ENCODE results near the gene SIGLEC6. TPM values are rescaled to one million over a fixed set of nuclear protein-coding genes. Genes with fewer than 3 reads are reported as not detected.

Gene SIGLEC6
- total RNA-seq, 1 experiment from 2014 or later: 0.37 TPM

DNA sequence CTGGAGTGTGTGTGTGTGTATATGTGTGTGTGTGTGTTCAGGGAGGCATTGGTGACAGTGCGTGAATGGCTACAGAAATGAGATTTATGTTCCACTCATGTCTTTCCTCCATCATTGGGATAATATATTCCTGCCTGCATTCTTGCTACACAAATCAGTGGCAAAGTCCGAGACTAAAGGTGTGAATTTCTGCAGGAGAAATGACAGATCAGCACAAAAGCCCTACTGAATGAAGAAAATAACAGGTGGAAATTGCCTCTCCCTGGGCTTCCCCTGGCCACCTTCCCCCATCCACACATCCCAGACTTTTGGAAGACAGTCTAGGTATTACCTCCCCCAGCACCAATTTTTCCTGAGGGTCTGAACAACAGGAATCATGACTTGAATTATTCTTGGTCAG is 10.1 kb downstream of the SIGLEC6 start (continued):
- TF ChIP-seq ZNF219 (CRISPR knock-in tag; IDR thresholded peaks at IDR 0.05; ENCODE audit: borderline replicate concordance) (no peak), TP53 (CRISPR knock-in tag; IDR thresholded peaks at IDR 0.05) (no peak)

DNA sequence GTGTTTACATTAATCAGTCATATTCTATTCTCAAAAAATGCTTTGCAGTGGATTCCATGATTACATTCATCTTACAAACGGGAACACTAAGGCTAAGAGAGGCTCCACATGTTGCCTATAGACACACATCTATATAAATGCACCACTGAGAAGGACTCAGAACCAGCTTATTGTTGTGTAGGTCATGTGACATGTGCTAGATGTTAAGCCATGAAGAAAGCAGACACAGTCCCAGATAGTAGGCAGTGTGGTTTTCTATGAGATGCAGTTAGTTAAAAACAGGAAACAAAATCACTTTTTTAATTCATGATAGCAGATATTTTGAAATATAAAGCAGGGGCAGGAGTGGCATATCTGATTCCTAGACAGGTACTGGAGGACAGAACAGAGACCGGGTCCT is 10.7 kb downstream of the SIGLEC6 start:
- H3K4me3 Mint-ChIP-seq: no peak overlapping the region
- CTCF ChIA-PET: no interaction called here
- POLR2A ChIA-PET: no interaction called here
- DNase-seq (ENCODE audit: low spot score) (no peak), ATAC-seq (no peak)
- H3K9me3 Mint-ChIP-seq: peaks cover 25% of the 10 kb centered on the region
- H3K36me3 Mint-ChIP-seq: no peaks in the 10 kb centered on the region
- no peaks in the 10 kb centered on the region for H3K4me1 Mint-ChIP-seq
- H3K27ac Mint-ChIP-seq: no peak overlapping the region
- H3K27me3 Mint-ChIP-seq (ENCODE audit: low read depth): peaks cover 28% of the 10 kb centered on the region
- TF ChIP-seq TEAD4 (CRISPR knock-in tag; IDR thresholded peaks at IDR 0.05) (no peak), GTF2I (CRISPR knock-in tag; conservative IDR thresholded peaks at IDR 0.05) (no peak), MYBL2 (CRISPR knock-in tag; IDR thresholded peaks at IDR 0.05) (no peak), TEAD1 (CRISPR knock-in tag; IDR thresholded peaks at IDR 0.05) (no peak)
- TF ChIP-seq, protein P1, sequence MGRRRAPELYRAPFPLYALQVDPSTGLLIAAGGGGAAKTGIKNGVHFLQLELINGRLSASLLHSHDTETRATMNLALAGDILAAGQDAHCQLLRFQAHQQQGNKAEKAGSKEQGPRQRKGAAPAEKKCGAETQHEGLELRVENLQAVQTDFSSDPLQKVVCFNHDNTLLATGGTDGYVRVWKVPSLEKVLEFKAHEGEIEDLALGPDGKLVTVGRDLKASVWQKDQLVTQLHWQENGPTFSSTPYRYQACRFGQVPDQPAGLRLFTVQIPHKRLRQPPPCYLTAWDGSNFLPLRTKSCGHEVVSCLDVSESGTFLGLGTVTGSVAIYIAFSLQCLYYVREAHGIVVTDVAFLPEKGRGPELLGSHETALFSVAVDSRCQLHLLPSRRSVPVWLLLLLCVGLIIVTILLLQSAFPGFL (CRISPR knock-in tag; IDR thresholded peaks at IDR 0.05; ENCODE audit: borderline replicate concordance): no peak
- TF ChIP-seq, protein P2, sequence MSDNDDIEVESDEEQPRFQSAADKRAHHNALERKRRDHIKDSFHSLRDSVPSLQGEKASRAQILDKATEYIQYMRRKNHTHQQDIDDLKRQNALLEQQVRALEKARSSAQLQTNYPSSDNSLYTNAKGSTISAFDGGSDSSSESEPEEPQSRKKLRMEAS (CRISPR knock-in tag; IDR thresholded peaks at IDR 0.05): no peak
- TF ChIP-seq, protein P3, sequence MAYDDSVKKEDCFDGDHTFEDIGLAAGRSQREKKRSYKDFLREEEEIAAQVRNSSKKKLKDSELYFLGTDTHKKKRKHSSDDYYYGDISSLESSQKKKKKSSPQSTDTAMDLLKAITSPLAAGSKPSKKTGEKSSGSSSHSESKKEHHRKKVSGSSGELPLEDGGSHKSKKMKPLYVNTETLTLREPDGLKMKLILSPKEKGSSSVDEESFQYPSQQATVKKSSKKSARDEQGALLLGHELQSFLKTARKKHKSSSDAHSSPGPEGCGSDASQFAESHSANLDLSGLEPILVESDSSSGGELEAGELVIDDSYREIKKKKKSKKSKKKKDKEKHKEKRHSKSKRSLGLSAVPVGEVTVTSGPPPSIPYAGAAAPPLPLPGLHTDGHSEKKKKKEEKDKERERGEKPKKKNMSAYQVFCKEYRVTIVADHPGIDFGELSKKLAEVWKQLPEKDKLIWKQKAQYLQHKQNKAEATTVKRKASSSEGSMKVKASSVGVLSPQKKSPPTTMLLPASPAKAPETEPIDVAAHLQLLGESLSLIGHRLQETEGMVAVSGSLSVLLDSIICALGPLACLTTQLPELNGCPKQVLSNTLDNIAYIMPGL (CRISPR knock-in tag; IDR thresholded peaks at IDR 0.05): no peak
- TF ChIP-seq, protein P4, sequence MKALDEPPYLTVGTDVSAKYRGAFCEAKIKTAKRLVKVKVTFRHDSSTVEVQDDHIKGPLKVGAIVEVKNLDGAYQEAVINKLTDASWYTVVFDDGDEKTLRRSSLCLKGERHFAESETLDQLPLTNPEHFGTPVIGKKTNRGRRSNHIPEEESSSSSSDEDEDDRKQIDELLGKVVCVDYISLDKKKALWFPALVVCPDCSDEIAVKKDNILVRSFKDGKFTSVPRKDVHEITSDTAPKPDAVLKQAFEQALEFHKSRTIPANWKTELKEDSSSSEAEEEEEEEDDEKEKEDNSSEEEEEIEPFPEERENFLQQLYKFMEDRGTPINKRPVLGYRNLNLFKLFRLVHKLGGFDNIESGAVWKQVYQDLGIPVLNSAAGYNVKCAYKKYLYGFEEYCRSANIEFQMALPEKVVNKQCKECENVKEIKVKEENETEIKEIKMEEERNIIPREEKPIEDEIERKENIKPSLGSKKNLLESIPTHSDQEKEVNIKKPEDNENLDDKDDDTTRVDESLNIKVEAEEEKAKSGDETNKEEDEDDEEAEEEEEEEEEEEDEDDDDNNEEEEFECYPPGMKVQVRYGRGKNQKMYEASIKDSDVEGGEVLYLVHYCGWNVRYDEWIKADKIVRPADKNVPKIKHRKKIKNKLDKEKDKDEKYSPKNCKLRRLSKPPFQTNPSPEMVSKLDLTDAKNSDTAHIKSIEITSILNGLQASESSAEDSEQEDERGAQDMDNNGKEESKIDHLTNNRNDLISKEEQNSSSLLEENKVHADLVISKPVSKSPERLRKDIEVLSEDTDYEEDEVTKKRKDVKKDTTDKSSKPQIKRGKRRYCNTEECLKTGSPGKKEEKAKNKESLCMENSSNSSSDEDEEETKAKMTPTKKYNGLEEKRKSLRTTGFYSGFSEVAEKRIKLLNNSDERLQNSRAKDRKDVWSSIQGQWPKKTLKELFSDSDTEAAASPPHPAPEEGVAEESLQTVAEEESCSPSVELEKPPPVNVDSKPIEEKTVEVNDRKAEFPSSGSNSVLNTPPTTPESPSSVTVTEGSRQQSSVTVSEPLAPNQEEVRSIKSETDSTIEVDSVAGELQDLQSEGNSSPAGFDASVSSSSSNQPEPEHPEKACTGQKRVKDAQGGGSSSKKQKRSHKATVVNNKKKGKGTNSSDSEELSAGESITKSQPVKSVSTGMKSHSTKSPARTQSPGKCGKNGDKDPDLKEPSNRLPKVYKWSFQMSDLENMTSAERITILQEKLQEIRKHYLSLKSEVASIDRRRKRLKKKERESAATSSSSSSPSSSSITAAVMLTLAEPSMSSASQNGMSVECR (CRISPR knock-in tag; IDR thresholded peaks at IDR 0.05; ENCODE audit: borderline replicate concordance): no peak
- TF ChIP-seq, protein P5, sequence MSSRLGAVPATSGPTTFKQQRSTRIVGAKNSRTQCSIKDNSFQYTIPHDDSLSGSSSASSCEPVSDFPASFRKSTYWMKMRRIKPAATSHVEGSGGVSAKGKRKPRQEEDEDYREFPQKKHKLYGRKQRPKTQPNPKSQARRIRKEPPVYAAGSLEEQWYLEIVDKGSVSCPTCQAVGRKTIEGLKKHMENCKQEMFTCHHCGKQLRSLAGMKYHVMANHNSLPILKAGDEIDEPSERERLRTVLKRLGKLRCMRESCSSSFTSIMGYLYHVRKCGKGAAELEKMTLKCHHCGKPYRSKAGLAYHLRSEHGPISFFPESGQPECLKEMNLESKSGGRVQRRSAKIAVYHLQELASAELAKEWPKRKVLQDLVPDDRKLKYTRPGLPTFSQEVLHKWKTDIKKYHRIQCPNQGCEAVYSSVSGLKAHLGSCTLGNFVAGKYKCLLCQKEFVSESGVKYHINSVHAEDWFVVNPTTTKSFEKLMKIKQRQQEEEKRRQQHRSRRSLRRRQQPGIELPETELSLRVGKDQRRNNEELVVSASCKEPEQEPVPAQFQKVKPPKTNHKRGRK (CRISPR knock-in tag; IDR thresholded peaks at IDR 0.05; ENCODE audit: borderline replicate concordance): no peak

DNA sequence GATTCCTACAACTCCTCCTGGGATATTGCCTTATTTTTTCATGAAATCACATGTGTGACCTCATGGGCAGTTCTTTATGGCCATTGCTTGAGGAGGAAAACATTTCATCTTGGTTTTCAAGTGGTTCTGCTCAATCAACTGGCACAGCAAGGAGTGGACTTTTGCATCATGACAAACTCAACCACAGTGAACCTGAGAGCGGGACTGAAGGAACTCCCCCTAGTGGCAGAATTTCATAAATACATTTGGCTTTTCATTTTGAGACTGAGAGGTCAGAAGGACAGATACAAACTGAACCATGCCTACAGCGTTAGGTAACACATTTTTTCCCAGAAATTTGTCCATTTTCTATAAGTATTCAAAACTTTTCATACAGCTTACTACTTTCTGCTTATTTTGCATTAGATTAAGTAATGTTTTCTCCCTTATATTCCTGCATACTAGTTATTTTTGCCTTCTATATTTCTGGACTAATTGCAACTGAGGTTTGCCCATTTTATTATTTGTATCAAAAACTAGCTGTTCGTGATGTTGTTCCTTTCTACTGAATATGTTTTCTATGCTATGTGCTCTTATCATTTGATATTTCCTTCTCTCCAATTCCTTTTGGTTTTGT is 16.5 kb downstream of the SIGLEC6 start:
- TF ChIP-seq, protein P6, sequence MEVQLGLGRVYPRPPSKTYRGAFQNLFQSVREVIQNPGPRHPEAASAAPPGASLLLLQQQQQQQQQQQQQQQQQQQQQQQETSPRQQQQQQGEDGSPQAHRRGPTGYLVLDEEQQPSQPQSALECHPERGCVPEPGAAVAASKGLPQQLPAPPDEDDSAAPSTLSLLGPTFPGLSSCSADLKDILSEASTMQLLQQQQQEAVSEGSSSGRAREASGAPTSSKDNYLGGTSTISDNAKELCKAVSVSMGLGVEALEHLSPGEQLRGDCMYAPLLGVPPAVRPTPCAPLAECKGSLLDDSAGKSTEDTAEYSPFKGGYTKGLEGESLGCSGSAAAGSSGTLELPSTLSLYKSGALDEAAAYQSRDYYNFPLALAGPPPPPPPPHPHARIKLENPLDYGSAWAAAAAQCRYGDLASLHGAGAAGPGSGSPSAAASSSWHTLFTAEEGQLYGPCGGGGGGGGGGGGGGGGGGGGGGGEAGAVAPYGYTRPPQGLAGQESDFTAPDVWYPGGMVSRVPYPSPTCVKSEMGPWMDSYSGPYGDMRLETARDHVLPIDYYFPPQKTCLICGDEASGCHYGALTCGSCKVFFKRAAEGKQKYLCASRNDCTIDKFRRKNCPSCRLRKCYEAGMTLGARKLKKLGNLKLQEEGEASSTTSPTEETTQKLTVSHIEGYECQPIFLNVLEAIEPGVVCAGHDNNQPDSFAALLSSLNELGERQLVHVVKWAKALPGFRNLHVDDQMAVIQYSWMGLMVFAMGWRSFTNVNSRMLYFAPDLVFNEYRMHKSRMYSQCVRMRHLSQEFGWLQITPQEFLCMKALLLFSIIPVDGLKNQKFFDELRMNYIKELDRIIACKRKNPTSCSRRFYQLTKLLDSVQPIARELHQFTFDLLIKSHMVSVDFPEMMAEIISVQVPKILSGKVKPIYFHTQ (CRISPR knock-in tag; IDR thresholded peaks at IDR 0.05): no peak
- TF ChIP-seq, protein P7, sequence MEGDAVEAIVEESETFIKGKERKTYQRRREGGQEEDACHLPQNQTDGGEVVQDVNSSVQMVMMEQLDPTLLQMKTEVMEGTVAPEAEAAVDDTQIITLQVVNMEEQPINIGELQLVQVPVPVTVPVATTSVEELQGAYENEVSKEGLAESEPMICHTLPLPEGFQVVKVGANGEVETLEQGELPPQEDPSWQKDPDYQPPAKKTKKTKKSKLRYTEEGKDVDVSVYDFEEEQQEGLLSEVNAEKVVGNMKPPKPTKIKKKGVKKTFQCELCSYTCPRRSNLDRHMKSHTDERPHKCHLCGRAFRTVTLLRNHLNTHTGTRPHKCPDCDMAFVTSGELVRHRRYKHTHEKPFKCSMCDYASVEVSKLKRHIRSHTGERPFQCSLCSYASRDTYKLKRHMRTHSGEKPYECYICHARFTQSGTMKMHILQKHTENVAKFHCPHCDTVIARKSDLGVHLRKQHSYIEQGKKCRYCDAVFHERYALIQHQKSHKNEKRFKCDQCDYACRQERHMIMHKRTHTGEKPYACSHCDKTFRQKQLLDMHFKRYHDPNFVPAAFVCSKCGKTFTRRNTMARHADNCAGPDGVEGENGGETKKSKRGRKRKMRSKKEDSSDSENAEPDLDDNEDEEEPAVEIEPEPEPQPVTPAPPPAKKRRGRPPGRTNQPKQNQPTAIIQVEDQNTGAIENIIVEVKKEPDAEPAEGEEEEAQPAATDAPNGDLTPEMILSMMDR (IDR thresholded peaks at IDR 0.05): peak; percentile 82
- peaks cover 29% of the 10 kb centered on the region for H3K27me3 Mint-ChIP-seq (ENCODE audit: low read depth)
- no peak for DNase-seq (ENCODE audit: low spot score)
- peaks cover 13% of the 10 kb centered on the region for H3K9me3 Mint-ChIP-seq
- H3K27ac Mint-ChIP-seq: no peak overlapping the region
- H3K4me1 Mint-ChIP-seq: no peaks in the 10 kb centered on the region
- CTCF ChIA-PET: interaction anchor here (0.6 to 1.6 kb wide), 10 partner anchors 11 to 1511 kb away, joined by 3 to 8 read pairs (median 4); no protein-coding TSS in a partner anchor
- POLR2A ChIA-PET: no interaction called here
- ATAC-seq: peak; percentile 62
- H3K4me3 Mint-ChIP-seq: no peak overlapping the region
- no peaks in the 10 kb centered on the region for H3K36me3 Mint-ChIP-seq

Measured in WTC11 (cell line).